Stimulated activated CD4-positive, alpha-beta T cell treated with anti-CD3 and anti-CD28 coated beads, Interleukin-4, amount 100 ng/mL, for 24 hours (primary cell): ENCODE results near the gene LAIR1.
"Not testable (repeated sequence)": the region's sequence is repeated elsewhere in the genome, so short reads cannot be mapped to it uniquely, and the experiment has no call there.

Source experiments
- DNase-seq: peaks from one replicate; pipeline ENCODE4 v3.0.0-alpha.2; 2020

The LAIR1 gene

DNA sequence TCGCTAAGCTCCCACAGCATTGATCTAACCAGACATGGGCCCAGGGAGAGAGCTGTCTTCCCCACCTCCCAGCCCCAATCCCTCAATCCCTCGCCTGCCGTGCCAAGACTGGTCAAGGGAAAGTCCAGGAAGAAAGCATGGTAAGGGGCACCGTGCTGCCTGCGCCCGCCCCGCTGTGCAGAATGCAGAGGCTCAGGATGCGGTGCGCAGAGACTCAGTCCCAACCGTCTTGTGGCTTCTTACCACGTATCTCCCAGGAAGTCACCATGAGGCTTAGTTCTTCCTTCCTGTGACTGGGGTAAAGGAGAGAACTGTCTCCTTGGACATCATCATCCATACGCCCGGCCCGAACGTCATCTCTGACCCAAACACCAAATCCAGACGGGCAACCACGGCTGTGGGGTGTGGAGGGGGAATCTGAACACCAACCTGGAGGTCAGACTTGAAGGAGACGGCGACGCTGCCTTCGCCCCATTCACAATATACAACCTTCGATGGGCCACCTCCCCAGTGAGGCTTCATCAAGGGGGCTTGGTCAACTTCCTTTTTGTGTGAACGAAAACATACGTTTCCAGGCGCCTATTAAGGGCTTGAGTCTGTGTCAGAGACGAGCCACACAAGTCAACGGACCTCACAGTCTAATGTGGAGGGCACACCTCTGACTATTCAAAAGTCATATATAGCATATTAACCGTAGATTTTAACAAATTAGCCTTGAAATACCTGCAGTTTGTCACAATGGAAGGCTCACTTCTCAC is 10.6 kb upstream of the LAIR1 start:
- not testable (repeated sequence) for DNase-seq

DNA sequence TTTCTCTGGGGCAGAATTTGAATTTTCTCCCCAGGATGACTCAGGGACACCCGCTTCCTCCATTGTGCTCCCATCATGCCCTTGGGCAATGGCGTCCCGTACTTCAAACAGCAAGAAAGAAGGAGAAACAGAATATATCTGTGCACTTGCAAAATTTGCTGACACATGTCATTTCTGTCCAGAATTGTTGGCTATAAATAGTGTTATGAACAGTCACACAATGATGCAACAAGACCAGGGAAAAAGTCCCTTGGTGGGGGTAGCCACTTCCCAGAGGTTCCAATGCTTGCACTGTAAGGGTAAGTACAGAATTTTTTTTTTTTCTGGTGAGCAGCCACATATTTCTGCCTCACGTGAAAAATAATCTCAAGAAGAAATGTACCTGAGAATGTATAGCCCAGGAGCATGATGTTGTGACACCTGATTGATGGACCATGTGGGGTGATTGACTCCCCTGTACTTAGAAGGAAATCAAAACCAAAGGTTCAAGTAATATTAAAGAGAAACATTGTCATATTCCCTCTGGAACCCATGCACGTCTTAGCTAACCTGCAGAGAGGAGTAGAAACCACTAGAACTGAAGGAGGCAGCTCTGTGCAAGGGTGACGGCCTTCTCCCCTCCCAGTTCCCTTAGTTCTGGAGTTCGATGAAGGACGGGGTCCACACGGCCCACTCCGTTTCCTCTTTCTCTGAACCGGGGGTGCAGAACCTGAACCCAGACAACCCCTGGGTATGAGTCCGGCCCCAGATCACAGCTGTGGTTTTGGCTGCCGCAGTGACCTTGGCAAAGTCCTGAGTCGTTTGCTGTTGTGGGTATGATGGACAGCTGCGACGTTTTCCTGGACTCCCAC is 9.3 kb upstream of the LAIR1 start:
- DNase-seq, result no peak

DNA sequence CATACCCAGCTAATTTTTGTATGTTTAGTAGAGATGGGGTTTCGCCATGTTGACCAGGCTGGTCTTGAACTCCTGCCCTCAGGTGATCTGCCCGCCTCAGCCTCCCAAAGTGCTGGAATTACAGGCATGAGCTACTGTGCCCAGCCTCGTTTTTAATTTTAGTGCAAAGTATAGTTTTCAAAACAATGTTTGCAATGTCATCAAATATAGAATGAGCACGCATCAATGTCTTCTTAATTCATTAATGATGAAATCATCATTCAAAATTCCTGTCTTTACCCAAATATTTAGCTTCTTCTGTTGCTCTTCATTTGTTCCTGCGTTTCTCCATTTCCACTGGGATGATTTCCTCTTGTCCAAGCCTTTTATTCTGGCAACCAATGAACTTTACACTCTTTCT is 6.7 kb upstream of the LAIR1 start:
- not testable (repeated sequence) for DNase-seq

DNA sequence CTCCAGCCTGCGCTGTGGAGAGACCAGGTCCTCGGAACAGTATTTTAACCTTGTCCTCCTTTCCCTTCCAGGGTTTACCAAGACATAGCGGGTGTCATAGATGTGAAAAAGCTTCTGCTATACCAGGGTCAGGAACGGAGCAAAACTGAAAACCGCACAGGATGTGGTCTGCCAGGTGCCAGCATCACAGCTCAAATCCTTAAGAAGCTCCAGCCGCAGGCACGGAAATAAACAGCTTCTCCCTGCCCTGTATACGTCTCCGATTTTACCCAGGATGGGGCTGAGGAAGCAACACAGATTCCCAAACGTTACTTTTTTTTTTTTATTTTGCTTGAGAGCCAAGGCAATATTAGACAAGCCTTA is 5.7 kb upstream of the LAIR1 start:
- DNase-seq, result peak; percentile 57

DNA sequence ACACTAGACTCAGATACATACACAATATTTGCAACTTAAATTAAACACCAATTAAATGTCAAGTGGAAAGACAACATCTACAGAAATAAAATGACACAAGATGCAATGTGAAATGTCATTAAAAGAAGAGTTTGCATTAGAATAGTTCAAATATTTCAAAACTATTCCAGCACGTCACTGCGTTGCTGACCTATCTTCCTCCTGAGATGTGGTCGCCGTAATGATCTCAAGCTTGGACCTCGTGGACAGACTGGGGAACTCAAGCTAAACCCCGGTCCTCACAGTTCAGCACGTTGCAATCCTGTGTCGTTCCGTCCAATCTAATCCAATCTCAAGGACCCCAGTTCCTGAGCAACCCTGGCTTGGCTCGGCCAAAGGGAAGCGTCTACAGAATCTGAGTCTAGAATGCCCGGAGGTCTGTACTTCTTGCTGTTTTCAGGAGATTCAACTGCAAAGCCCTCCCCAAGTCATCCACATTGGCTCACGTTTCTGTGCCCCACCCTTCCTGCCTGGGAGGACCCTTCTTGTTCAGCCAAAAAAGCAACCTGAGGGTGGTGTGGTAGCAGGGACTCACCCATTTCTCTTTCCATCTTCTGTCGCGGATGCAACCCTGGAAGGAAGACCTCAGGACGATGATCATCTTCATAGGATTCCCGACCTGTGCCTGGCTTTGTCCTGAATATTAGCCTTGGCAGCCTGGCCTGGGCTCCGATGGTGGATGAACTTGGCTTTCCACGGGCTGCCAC is 5.1 kb upstream of the LAIR1 start:
- not testable (repeated sequence) for DNase-seq

GRCh38 chr19:54369082-54369687 is 4.5 kb upstream of the LAIR1 start:
- DNase-seq, result no peak

DNA sequence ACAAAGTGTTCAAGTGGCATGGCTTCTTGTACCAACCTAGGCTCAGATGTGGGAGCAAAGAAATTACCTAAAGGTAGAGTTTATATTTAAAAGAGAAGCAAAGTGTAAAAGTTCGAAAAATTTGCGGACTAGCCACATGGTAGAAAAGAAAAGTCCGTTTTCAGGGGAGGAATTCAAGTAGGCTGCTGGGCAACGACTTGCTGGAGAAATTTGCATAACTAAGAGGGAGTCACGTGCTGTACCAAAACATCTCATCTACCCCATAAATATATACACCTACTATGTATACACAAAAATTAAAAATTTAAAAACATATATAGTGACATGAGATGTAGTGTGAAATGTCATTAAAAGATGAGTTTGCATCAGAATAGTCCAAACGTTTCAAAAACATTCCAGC is 2.1 kb upstream of the LAIR1 start:
- no peak for DNase-seq

- not testable (repeated sequence) for DNase-seq
These were observed 1.1 kb upstream of the LAIR1 start for GRCh38 chr19:54365798-54366197.

GRCh38 chr19:54361680-54362422 is 2.9 kb downstream of the LAIR1 start:
- not testable (repeated sequence) for DNase-seq

- peak; percentile 65 for DNase-seq
These were observed 5.4 kb downstream of the LAIR1 start for GRCh38 chr19:54359149-54359820.

DNA sequence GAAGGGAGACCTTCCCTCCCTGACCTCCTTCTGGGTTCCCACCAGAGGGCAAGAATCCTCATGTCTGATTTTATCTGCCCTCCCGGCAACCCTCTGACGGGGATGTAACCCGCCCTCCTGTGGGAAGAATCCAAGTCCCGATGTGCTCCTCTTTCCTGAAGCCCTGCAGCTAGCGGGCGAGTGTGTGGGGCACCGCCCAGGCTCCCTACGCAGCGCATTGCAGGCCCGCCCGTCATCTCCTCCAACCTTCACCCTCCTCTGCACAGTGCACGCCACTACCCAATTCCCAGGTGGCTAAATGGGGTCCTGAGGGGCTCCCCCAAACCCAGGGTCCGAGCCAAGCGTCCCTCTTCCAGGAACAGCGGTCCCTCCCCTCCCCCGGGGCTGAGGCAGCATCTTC is 7.3 kb downstream of the LAIR1 start:
- no peak for DNase-seq

- no peak for DNase-seq
These were observed 8.2 kb downstream of the LAIR1 start for GRCh38 chr19:54356444-54357056.

GRCh38 chr19:54355675-54356074 is 9.1 kb downstream of the LAIR1 start:
- no peak for DNase-seq

DNA sequence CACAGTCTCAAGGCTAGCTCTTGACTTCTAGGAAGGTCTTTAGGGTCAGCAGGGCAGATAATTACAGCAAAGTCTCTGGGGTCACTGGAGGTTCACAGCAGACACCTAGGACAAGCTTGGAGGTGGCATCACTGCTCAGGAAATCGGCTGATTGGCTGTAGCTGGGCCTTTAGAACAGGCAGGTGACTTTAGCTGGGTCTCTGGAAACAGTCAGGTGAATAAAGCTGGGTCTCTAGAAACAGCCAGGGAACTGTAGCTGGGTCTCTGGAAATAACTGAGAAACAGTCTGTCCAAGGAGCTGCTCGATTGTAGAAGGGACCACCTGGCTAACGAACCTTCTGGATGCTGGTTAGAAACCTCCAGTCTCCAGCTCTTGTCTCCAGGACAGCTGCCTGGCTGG is 10.0 kb downstream of the LAIR1 start:
- DNase-seq, result no peak

GRCh38 chr19:54352546-54352945 is 12.2 kb downstream of the LAIR1 start:
- no peak for DNase-seq

GRCh38 chr19:54352041-54352440 is 12.7 kb downstream of the LAIR1 start:
- DNase-seq, result no peak

DNA sequence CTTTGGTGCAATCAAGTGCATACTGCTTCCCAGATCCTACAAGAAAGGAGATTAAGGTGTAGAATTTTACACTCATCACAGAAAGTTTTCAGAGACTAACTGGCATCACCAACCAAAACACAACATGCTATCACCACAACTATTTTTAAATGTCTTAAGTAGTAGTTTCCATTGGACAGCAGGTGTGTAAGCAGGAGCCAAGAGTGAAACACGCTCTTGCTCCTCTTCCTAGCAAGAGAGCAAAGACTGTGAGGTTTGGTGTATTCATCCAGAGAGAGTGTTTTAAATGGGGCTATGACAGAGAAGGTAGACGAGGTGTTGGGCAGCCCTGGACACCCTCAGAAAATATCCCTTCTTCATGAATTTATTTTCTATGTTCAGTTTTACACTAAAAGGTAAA is 13.3 kb downstream of the LAIR1 start:
- DNase-seq, result no peak

GRCh38 chr19:54345938-54346386 is 18.8 kb downstream of the LAIR1 start:
- DNase-seq, result no peak

DNA sequence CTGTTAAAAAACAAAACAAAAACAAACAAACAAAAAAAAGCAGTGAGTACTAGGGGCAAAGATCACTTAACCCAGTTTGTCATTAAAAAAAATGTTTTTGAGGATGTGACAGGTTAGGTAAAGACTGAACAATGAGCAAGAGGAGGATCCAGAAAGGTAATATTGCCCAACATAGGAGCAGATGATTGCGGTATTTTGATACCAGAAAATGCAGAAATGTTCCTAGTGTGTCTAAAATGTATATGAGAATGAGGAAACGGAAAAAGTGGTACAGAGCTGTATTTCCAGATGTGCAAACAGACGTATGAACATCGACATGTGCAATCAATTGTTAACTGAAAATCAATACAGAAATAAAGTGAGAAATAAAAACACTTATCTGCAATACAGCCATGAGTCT is 20.9 kb downstream of the LAIR1 start:
- DNase-seq, result no peak

GRCh38 chr19:54341295-54341694 is 23.4 kb downstream of the LAIR1 start:
- no peak for DNase-seq

DNA sequence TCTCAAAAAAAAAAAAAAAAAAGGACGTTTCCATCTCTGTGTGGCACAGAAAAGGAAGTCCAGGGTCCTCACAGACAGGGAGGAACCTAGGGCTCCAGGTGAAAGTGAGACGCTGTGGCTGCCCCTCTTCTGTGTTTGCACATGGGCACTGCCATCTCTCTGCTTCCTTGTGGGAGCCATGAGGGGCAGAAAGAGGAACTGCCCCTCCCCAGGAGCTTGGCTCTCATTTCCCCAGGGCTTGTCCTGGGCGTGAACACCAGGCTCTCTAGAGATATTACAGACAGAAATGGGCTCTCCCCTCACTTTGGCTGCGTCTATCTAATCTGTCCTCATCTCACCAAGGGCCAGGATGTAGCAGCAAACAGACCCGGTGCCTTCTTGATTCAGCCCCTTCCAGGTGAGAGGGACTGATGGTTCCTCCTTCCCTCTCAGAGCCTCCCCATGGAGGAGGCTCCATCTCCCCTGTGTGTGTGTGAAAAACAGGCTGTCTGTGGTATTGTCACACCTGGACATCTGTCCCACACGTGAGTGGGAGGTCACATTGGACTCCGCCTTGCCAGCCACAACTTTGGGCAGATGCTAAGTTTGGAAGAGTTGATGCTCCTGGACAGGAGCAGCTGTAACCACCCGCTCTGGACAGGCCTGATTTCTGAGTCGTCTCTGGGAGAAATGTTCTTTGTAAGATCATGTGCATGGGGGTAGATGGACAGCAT is 24.9 kb downstream of the LAIR1 start:
- DNase-seq, result no peak
